HEK293T (cell line): Measurements from ENCODE around the gene HMGXB3.
A peak's percentile ranks its signal among the peaks of the same experiment; 100 is the strongest.

Experiments
- CTCF ChIA-PET: fragments of 350-600 bp; formaldehyde crosslinking; extraction: SDS; loops from one replicate; lab custom pipeline; 2021; ENCODE audit warnings: antibody characterized with exemption, inconsistent platforms; lab: Yijun Ruan, JAX
- POLR2A ChIA-PET: fragments of 350-600 bp; formaldehyde crosslinking; extraction: SDS; loops from one replicate; lab custom pipeline; 2020; ENCODE audit warnings: antibody characterized with exemption, inconsistent platforms; lab: Yijun Ruan, JAX
- DNase-seq: peaks from one replicate; pipeline ENCODE4 v3.0.0; 2012; ENCODE audit warnings: mixed read lengths; ENCODE audit errors: extremely low spot score
- ARNT ChIP-seq: fragments of 450-650 bp; IDR thresholded peaks from 2 replicates; pipeline ENCODE4 v1.6.1; 2017; ENCODE audit warnings: mild to moderate bottlenecking
- BHLHE40 ChIP-seq: fragments of 450-650 bp; IDR thresholded peaks from 2 replicates; pipeline ENCODE4 v1.6.1; 2016; ENCODE audit warnings: mild to moderate bottlenecking, moderate library complexity, borderline replicate concordance
- CTBP1 ChIP-seq: fragments of 450-650 bp; IDR thresholded peaks from 2 replicates; pipeline ENCODE4 v1.6.1; 2016; ENCODE audit warnings: borderline replicate concordance
- ELF4 ChIP-seq: fragments of 450-650 bp; IDR thresholded peaks from 2 replicates; pipeline ENCODE4 v1.6.1; 2017; ENCODE audit warnings: antibody characterized with exemption
- FOXA1 ChIP-seq: fragments of 450-650 bp; IDR thresholded peaks from 2 replicates; pipeline ENCODE4 v1.6.1; 2016; ENCODE audit warnings: mild to moderate bottlenecking
- FOXK2 ChIP-seq: fragments of 450-650 bp; IDR thresholded peaks from 2 replicates; pipeline ENCODE4 v1.6.1; 2016; ENCODE audit warnings: mild to moderate bottlenecking
- FOXM1 ChIP-seq: fragments of 450-650 bp; IDR thresholded peaks from 2 replicates; pipeline ENCODE4 v1.6.1; 2017; ENCODE audit warnings: mild to moderate bottlenecking, borderline replicate concordance
- HDGF ChIP-seq: fragments of 450-650 bp; IDR thresholded peaks from 2 replicates; pipeline ENCODE4 v1.6.1; 2017; ENCODE audit warnings: antibody characterized with exemption, borderline replicate concordance
- L3MBTL2 ChIP-seq: fragments of 450-650 bp; conservative IDR thresholded peaks from 2 replicates; pipeline ENCODE4 v1.6.1; 2016; ENCODE audit warnings: mild to moderate bottlenecking
- LEF1 ChIP-seq: fragments of 450-650 bp; IDR thresholded peaks from 2 replicates; pipeline ENCODE4 v1.6.1; 2017; ENCODE audit warnings: mild to moderate bottlenecking, borderline replicate concordance
- NFRKB ChIP-seq: fragments of 450-650 bp; IDR thresholded peaks from 2 replicates; pipeline ENCODE4 v1.6.1; 2016; ENCODE audit warnings: mild to moderate bottlenecking, moderate library complexity
- SP1 ChIP-seq: fragments of 450-650 bp; IDR thresholded peaks from 2 replicates; pipeline ENCODE4 v1.6.1; 2017
- SUZ12 ChIP-seq: fragments of 450-650 bp; IDR thresholded peaks from 2 replicates; pipeline ENCODE4 v1.6.1; 2016; ENCODE audit warnings: mild to moderate bottlenecking
- TARDBP ChIP-seq: fragments of 450-650 bp; IDR thresholded peaks from 2 replicates; pipeline ENCODE4 v1.6.1; 2016
- ZNF384 ChIP-seq: fragments of 450-650 bp; IDR thresholded peaks from 2 replicates; pipeline ENCODE4 v1.6.1; 2016
- TF ChIP-seq, protein P1 (sequence below): fragments of 450-650 bp; IDR thresholded peaks from 2 replicates; pipeline ENCODE4 v1.6.1; 2016

The HMGXB3 gene

DNA sequence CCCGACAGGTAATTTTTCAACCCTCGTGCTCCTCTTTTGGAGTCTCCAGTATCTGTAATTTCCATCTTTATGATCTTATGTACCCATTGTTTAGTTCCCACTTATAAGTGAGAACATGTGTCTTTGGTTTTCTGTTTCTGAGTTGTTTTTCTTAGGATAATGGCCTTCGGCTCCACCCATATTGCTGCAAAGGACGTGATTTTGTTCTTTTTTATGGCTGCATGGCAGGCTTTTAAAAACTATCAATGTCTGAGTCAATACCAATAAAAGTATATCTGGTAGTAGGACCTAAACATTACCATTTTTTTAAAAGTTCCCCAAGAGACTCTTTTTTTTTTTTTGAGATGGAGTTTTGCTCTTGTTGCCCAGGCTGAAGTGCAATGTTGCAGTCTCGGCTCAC lies 43.9 kb upstream of the HMGXB3 start:
- TF ChIP-seq HDGF (no peak), FOXK2 (no peak), ZNF384 (peak; percentile 83), SUZ12 (no peak), NFRKB (no peak)
- ChIA-PET CTCF (interaction anchor here (0.7 to 1.3 kb wide), 3 partner anchors 122 to 1208 kb away, joined by 3 to 5 read pairs (median 3); no protein-coding TSS in a partner anchor), POLR2A (no interaction called here)
- no peak for DNase-seq

DNA sequence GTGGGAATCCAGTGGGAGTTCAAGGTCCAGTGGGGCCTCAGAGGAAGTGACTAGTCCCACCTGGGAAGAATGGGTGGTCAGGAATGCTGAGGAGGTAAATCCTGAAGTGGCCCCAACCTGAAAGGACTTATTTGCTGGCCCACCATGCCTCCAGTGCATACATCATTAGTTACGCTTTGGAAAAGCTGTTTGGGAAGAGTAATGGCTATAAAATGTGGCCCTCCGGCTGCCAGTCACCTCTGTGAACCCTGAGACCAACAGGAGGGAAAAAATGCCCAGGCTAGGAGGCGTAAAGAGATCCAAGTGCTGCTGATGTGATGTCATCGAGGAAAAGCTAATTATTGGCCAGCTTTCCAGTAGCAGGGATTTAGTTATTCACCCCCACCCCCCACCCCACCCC lies 42.7 kb upstream of the HMGXB3 start:
- ChIA-PET CTCF (interaction anchor here (1.1 to 1.9 kb wide), 5 partner anchors 9 to 124 kb away, joined by 3 to 7 read pairs (median 4); no protein-coding TSS in a partner anchor), POLR2A (interaction anchor here (1.6 kb wide), 1 partner anchor 22 kb away, joined by 6 read pairs; no protein-coding TSS in a partner anchor)
- TF ChIP-seq, protein P1, sequence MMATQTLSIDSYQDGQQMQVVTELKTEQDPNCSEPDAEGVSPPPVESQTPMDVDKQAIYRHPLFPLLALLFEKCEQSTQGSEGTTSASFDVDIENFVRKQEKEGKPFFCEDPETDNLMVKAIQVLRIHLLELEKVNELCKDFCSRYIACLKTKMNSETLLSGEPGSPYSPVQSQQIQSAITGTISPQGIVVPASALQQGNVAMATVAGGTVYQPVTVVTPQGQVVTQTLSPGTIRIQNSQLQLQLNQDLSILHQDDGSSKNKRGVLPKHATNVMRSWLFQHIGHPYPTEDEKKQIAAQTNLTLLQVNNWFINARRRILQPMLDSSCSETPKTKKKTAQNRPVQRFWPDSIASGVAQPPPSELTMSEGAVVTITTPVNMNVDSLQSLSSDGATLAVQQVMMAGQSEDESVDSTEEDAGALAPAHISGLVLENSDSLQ, result peak; percentile 49
- TF ChIP-seq LEF1, result no peak
- TF ChIP-seq TARDBP, result no peak
- no peak for DNase-seq

DNA sequence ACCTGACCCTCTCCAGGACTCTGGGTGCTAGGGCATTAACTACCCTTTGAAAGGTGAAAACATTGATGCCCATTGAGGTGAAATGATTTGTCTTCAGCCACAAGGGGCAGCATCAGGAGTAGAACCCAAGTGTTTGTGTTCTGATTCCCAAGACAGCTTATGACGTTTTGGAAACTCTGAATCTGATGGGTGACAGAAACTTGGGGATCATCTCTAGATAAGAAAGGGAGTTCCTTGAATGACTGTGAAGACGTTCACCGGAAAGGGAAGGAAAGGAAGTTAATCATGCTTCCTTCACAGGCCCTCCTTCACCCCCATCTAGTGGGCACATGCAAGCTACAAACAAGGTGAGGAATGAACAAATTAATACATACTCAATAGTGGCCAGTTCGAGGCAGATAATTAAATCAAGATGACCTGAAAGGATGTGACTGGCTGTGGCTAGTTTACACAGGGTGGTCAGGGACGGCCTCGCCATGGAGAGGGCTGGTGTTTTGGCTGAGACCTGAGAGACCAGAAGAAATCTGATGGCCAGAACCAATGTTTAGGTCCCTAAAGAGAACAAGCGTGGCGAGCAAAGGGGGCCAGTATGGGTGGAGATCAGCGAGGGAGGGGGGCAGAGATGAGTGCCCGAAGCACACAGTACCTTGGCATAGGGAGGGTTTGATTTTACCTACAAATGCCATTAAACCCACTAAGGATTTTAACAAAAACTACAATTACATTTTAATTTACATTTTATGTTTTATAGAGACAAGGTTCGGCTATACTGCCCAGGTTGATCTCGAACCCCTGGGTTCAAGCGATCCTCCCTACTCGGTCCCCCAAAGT lies 40.9 kb upstream of the HMGXB3 start:
- POLR2A ChIA-PET, result interaction anchor here (0.8 to 2.2 kb wide), 27 partner anchors 9 to 129 kb away, joined by 3 to 17 read pairs (median 5); partner anchors contain the start of genes HMGXB3 and TIGD6
- CTCF ChIA-PET, result interaction anchor here (0.6 to 3.6 kb wide), 16 partner anchors 11 to 1191 kb away, joined by 3 to 40 read pairs (median 4); no protein-coding TSS in a partner anchor
- TF ChIP-seq ARNT, result no peak
- TF ChIP-seq FOXK2, result no peak
- TF ChIP-seq L3MBTL2, result no peak; the same call in 1 of the 2 replicates
- TF ChIP-seq SUZ12, result no peak
- TF ChIP-seq FOXM1, result no peak
- TF ChIP-seq CTBP1, result no peak
- TF ChIP-seq FOXA1, result no peak
- no peak for TF ChIP-seq LEF1
- no peak for TF ChIP-seq BHLHE40
- TF ChIP-seq ELF4, result no peak
- TF ChIP-seq TARDBP, result no peak
- no peak for TF ChIP-seq SP1
- TF ChIP-seq NFRKB, result no peak
- no peak for TF ChIP-seq ZNF384
- no peak for TF ChIP-seq HDGF
- peak; percentile 50 for DNase-seq

DNA sequence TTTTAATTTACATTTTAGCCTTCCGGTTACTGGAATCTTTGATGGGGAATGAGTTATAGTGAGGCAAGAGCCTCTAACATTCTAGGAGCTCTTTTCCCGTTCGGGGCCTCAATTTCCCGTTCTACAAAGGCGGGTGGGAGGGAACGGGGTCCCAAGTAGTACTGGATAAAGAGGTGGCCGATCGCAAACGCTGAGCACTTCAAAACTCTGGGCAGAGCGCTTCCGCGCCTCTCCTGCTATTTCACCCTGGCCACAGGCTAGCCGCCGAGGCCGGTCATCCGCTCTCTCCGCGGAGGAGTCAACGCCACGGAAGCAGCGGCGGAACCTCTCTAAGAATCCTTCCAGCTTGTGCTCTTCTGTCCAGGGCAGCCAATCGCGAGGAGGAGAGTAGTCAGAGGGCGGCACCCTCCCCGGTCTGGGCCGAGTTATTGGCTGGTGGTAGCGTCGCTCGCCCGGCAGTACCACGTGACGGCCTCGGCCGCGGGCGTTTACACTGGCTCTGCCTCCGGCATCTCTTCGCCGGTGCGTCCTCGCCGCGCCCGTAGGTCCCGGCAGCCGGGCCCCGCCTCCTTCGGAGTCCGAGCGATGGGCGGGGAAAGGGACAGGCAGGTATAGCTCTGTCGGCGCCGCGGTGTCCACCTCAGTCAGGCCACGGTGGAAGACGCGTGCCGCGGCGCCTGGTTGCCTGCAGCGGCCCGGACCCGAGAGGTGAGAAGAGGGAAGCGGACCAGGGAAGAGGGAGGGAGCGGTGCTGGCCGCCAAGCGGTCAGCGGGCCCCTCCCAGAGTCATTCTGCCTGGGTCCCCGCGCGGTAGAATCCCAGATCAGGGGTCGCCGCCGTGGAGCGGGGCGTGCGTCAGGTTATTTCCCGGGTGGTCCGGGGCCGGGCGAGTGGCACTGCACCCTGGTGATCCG lies 40.0 kb upstream of the HMGXB3 start, which contains the start of gene SLC26A2:
Gene SLC26A2, plus strand, starts transcription at position 487 of the 914 bp plus-strand sequence. CDS start 16,895 bp downstream, outside the sequence.
- TF ChIP-seq FOXA1 (no peak), CTBP1 (no peak), L3MBTL2 (peak; percentile 95), ZNF384 (no peak), ELF4 (peak; percentile 40; the same call in 1 of the 2 replicates), BHLHE40 (no peak), SUZ12 (no peak), FOXM1 (no peak), FOXK2 (no peak), SP1 (no peak), HDGF (no peak), LEF1 (no peak), ARNT (no peak), NFRKB (no peak), TARDBP (no peak)
- TF ChIP-seq, protein P1, result peak; percentile 100
- DNase-seq, result peak; percentile 95
- ChIA-PET POLR2A (interaction anchor here (0.6 to 2.2 kb wide), 29 partner anchors 8 to 228 kb away, joined by 3 to 17 read pairs (median 4); partner anchors contain the start of genes HMGXB3 and TIGD6), CTCF (interaction anchor here (0.9 to 3.6 kb wide), 9 partner anchors 12 to 201 kb away, joined by 3 to 40 read pairs (median 8); no protein-coding TSS in a partner anchor)

DNA sequence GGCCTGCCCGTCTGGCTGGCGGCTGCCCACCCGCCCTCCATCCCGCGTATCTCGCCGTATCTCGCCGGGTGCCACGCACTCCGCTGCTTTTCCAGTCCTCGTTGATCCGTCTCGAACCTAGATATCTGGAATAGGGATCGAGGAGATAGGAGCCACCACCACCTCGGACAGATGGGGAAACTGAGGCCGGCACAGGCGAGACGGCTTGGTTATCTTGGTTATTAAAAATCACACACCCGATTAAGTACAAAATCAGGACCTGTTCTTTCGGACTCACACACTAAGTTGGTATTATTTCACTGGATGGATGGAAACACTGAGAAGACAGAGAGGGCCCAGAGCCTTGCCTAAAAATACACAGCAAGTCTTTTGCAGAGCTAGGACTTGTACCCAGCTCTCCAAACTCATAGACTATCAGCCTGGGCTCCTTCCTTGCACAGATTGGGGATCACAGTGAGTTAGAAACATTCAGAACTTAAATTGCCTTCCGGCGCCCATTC lies 39.3 kb upstream of the HMGXB3 start:
- POLR2A ChIA-PET, result interaction anchor here (1.3 to 2.2 kb wide), 7 partner anchors 8 to 127 kb away, joined by 4 to 12 read pairs (median 6); no protein-coding TSS in a partner anchor
- CTCF ChIA-PET, result interaction anchor here (0.8 to 3.6 kb wide), 8 partner anchors 11 to 127 kb away, joined by 3 to 40 read pairs (median 8); no protein-coding TSS in a partner anchor
- TF ChIP-seq HDGF (no peak), ZNF384 (no peak), L3MBTL2 (no peak), FOXK2 (no peak), NFRKB (no peak), CTBP1 (no peak), ARNT (no peak), LEF1 (no peak)
- no peak for DNase-seq
